Raji (cell line): ENCODE results near the gene DAND5.

Source experiments
- POLR2A ChIP-seq: IDR thresholded peaks from 2 replicates; pipeline ENCODE4 v1.6.1; 2011; ENCODE audit warnings: low read depth, low read length, control low read depth; ENCODE audit not compliant: insufficient read depth

The DAND5 gene

GRCh38 chr19:12975221-12975741, 5.9 kb downstream of the DAND5 start:
- no peak for TF ChIP-seq POLR2A

GRCh38 chr19:12979974-12980373, 10.6 kb downstream of the DAND5 start:
- TF ChIP-seq POLR2A: no peak

GRCh38 chr19:12982648-12983047, 13.3 kb downstream of the DAND5 start:
- no peak for TF ChIP-seq POLR2A

GRCh38 chr19:12983091-12983490, 13.7 kb downstream of the DAND5 start:
- no peak for TF ChIP-seq POLR2A

GRCh38 chr19:12983542-12984142, 14.3 kb downstream of the DAND5 start:
- TF ChIP-seq POLR2A: no peak

- no peak for TF ChIP-seq POLR2A
Observed at GRCh38 chr19:12984143-12984627, 14.8 kb downstream of the DAND5 start.

- TF ChIP-seq POLR2A: no peak
Observed at GRCh38 chr19:12984683-12985048, 15.3 kb downstream of the DAND5 start.

GRCh38 chr19:12985049-12985776, 15.8 kb downstream of the DAND5 start:
- no peak for TF ChIP-seq POLR2A

- no peak for TF ChIP-seq POLR2A
Observed at GRCh38 chr19:12986726-12987125, 17.4 kb downstream of the DAND5 start.

GRCh38 chr19:12987190-12987589, 17.8 kb downstream of the DAND5 start:
- TF ChIP-seq POLR2A: no peak

GRCh38 chr19:12987781-12988180, 18.4 kb downstream of the DAND5 start:
- no peak for TF ChIP-seq POLR2A

- TF ChIP-seq POLR2A: no peak
Observed at GRCh38 chr19:12990431-12990830, 21.1 kb downstream of the DAND5 start.

GRCh38 chr19:12990853-12991252, 21.5 kb downstream of the DAND5 start:
- TF ChIP-seq POLR2A: no peak

GRCh38 chr19:12991296-12991695, 21.9 kb downstream of the DAND5 start:
- no peak for TF ChIP-seq POLR2A

- TF ChIP-seq POLR2A: no peak
Observed at GRCh38 chr19:12992729-12993128, 23.4 kb downstream of the DAND5 start.

GRCh38 chr19:12993562-12993961, 24.2 kb downstream of the DAND5 start:
- TF ChIP-seq POLR2A: no peak
